K562 (cell line): ENCODE measurements around the gene IL17RA. TPM values are rescaled to one million over a fixed set of nuclear protein-coding genes. Genes with fewer than 3 reads are reported as not detected.

Source experiments
- ATAC-seq: fragments of 200-7000 bp; cut with Tn5 transposase; 3 replicates; pipeline ENCODE4 v1.9.1; 2020; ENCODE audit warnings: moderate library complexity
- BruUV-seq: library from RNA; stranded (reverse); fragments of 400-500 nt; replicated peaks from 2 replicates; lab custom pipeline; 2021; lab: Mats Ljungman, UMichigan
- CTCF ChIA-PET: fragments of 300-600 bp; formaldehyde crosslinking; extraction: SDS; loops from one replicate; lab custom pipeline; 2021; ENCODE audit warnings: low intra/inter-chr PET ratio; lab: Yijun Ruan, JAX
- POLR2A ChIA-PET: fragments of 300-600, 350-650 bp; sonication (Branson Sonifier 250); formaldehyde crosslinking; extraction: SDS; loops from one replicate; lab custom pipeline; 2021; ENCODE audit warnings: antibody characterized with exemption, inconsistent platforms; lab: Yijun Ruan, JAX
- DNase-seq, 4 experiments: peaks; one replicate each; pipeline versions ENCODE4 v3.0.0 to v3.0.0-alpha.2; 2011 to 2018; ENCODE audit warnings: low spot score in 3 of 4, mixed read lengths in 3 of 4; ENCODE audit errors: extremely low read depth in 1 of 4
- FAIRE-seq: peaks from 2 replicates; lab custom pipeline; 2011; peaks lifted over from hg19 to GRCh38; lab: Jason Lieb, UNC
- H2AFZ ChIP-seq: 2 replicates; pipeline ENCODE4 v1.6.0; 2011; ENCODE audit warnings: low read depth, low read length, control low read depth, inconsistent platforms
- H3K27ac ChIP-seq: fragments of 200-600 bp; 3 replicates; pipeline ENCODE4 v1.8.0; 2011; ENCODE audit warnings: low read depth, mild to moderate bottlenecking, control low read depth, inconsistent platforms, low read length, moderate library complexity, mixed read lengths; ENCODE audit errors: extremely low read depth
- H3K27me3 ChIP-seq, 2 experiments: fragments of 300-600 bp in 1 of 2; 2 replicates in 1 of 2; 3 replicates in 1 of 2; pipeline versions ENCODE4 v1.6.0 to v1.8.0; 2011; ENCODE audit warnings: inconsistent platforms in 2 of 2, low read length in 2 of 2, mild to moderate bottlenecking in 1 of 2, mixed read lengths in 1 of 2, moderate library complexity in 1 of 2; ENCODE audit not compliant: control insufficient read depth in 2 of 2, insufficient read depth in 2 of 2
- H3K36me3 ChIP-seq: fragments of 300-600 bp; 3 replicates; pipeline ENCODE4 v1.8.0; 2011; ENCODE audit warnings: mild to moderate bottlenecking, low read length, inconsistent platforms; ENCODE audit not compliant: control insufficient read depth, insufficient read depth
- H3K4me1 ChIP-seq, 2 experiments: fragments of 200-600 bp in 1 of 2; replicated peaks in 1 of 2; 2 replicates in 1 of 2; 3 replicates in 1 of 2; pipeline versions ENCODE4 v1.5.1 to v1.8.0; 2011; ENCODE audit warnings: inconsistent platforms in 2 of 2, low read length in 2 of 2, mild to moderate bottlenecking in 1 of 2, mixed read lengths in 1 of 2, moderate library complexity in 1 of 2; ENCODE audit not compliant: control insufficient read depth in 2 of 2, insufficient read depth in 2 of 2
- H3K4me2 ChIP-seq: 2 replicates; pipeline ENCODE4 v1.6.1; 2011; ENCODE audit warnings: low read length, control low read depth, inconsistent platforms, mixed read lengths; ENCODE audit not compliant: insufficient read depth
- H3K4me3 ChIP-seq: fragments of 200-600 bp; sonication (generic), shearing (Covaris generic); 2 replicates; pipeline ENCODE4 v1.5.1; 2016; ENCODE audit warnings: control low read depth, inconsistent platforms
- H3K79me2 ChIP-seq: fragments of 200-600 bp; 3 replicates; pipeline ENCODE4 v1.8.0; 2011; ENCODE audit warnings: low read length, inconsistent platforms; ENCODE audit not compliant: control insufficient read depth, insufficient read depth
- H3K9ac ChIP-seq, 2 experiments: 2 replicates each; pipeline versions ENCODE4 v1.6.0 to v1.6.1; 2011; ENCODE audit warnings: low read depth in 2 of 2, low read length in 2 of 2, control low read depth in 1 of 2, inconsistent platforms in 1 of 2, mild to moderate bottlenecking in 1 of 2, mixed read lengths in 1 of 2; ENCODE audit not compliant: insufficient read depth in 1 of 2
- H3K9me1 ChIP-seq: one replicate; pipeline ENCODE4 v1.6.0; 2011; ENCODE audit warnings: inconsistent platforms, mild to moderate bottlenecking, low read length, moderate library complexity; ENCODE audit not compliant: control insufficient read depth, insufficient read depth
- H3K9me3 ChIP-seq: replicated peaks from 2 replicates; pipeline ENCODE4 v1.5.1; 2011; ENCODE audit warnings: low read depth, low read length, inconsistent platforms; ENCODE audit not compliant: control insufficient read depth, insufficient read depth
- H4K20me1 ChIP-seq: replicated peaks from 2 replicates; pipeline ENCODE4 v1.6.1; 2011; ENCODE audit warnings: low read length, inconsistent platforms, mixed read lengths; ENCODE audit not compliant: control insufficient read depth, insufficient read depth
- C11orf30 ChIP-seq: fragments of 450-650 bp; IDR thresholded peaks from 2 replicates; pipeline ENCODE4 v1.6.1; 2016; ENCODE audit warnings: low read depth, mild to moderate bottlenecking
- CTCFL ChIP-seq: IDR thresholded peaks from 2 replicates; pipeline ENCODE4 v1.6.1; 2011; ENCODE audit warnings: borderline replicate concordance, low read depth, mild to moderate bottlenecking, moderate library complexity, low read length; ENCODE audit not compliant: insufficient read depth, poor library complexity, severe bottlenecking
- DEAF1 ChIP-seq: fragments of 450-650 bp; formaldehyde crosslinking; IDR thresholded peaks from 2 replicates; pipeline ENCODE4 v1.4.0; 2020; ENCODE audit warnings: mild to moderate bottlenecking, moderate library complexity
- DIDO1 ChIP-seq: fragments of 450-650 bp; IDR thresholded peaks from 2 replicates; pipeline ENCODE4 v1.6.1; 2016; ENCODE audit warnings: low read depth, missing biosample characterization, missing genetic modification characterization
- DLX4 ChIP-seq: fragments of 250-450 bp; sonication (Bioruptor Pico); IDR thresholded peaks from 2 replicates; pipeline ENCODE4 v1.6.1; 2021; ENCODE audit warnings: mild to moderate bottlenecking
- EHMT2 ChIP-seq: fragments of 450-650 bp; IDR thresholded peaks from 2 replicates; pipeline ENCODE4 v1.6.1; 2018; ENCODE audit warnings: antibody characterized with exemption
- HNRNPUL1 ChIP-seq: fragments of 200-400 bp; formaldehyde crosslinking; IDR thresholded peaks from 2 replicates; pipeline ENCODE4 v1.6.1; 2017; ENCODE audit warnings: low read length
- KLF16 ChIP-seq: IDR thresholded peaks from 2 replicates; pipeline ENCODE4 v1.6.1; 2016; ENCODE audit warnings: antibody characterized with exemption
- MAFG ChIP-seq: fragments of 450-650 bp; conservative IDR thresholded peaks from 2 replicates; pipeline ENCODE4 v1.6.1; 2016; ENCODE audit warnings: missing genetic modification characterization, missing compliant biosample characterization
- SMAD2 ChIP-seq: fragments of 150-350 bp; IDR thresholded peaks from 2 replicates; pipeline ENCODE4 v1.6.1; 2014; ENCODE audit warnings: low read depth, mild to moderate bottlenecking, low read length
- SNRNP70 ChIP-seq: fragments of 200-400 bp; formaldehyde crosslinking; optimal IDR thresholded peaks from 2 replicates; pipeline ENCODE3; 2017; ENCODE audit warnings: low read depth, low read length
- TAF7 ChIP-seq: fragments of 450-650 bp; IDR thresholded peaks from 2 replicates; pipeline ENCODE4 v1.6.1; 2016; ENCODE audit warnings: missing genetic modification characterization, missing compliant biosample characterization
- U2AF2 ChIP-seq: fragments of 200-400 bp; formaldehyde crosslinking; optimal IDR thresholded peaks from 2 replicates; pipeline ENCODE3; 2017; ENCODE audit warnings: low read depth, mild to moderate bottlenecking, low read length
- XRCC4 ChIP-seq: IDR thresholded peaks from one replicate; pipeline ENCODE4 v1.6.1; 2011; ENCODE audit not compliant: insufficient read depth, insufficient read length; ENCODE audit errors: extremely low read depth
- ZC3H8 ChIP-seq: fragments of 450-650 bp; IDR thresholded peaks from 2 replicates; pipeline ENCODE4 v1.6.1; 2017
- ZNF316 ChIP-seq: fragments of 450-650 bp; IDR thresholded peaks from 2 replicates; pipeline ENCODE4 v1.6.1; 2016
- WGBS: fragments of 100-300 bp; shearing (Covaris generic); methylation state at CpG from one replicate; pipeline ENCODE4 v1.1.6; 2016; ENCODE audit warnings: low coverage, mixed read lengths; ENCODE audit not compliant: insufficient coverage; ENCODE audit errors: missing lambda C conversion rate; 5-methylcytosine and 5-hydroxymethylcytosine counted together
- in situ Hi-C: fragments of 300-500 bp; cut with MboI; formaldehyde crosslinking; loops from 4 replicates; pipeline ENCODE4 v1.15.0; 2018; ENCODE audit warnings: inconsistent platforms, mixed read lengths
- intact Hi-C: fragments of 100-400 bp; cut with micrococcal nuclease; formaldehyde crosslinking; loops from 2 replicates; pipeline ENCODE4 v1.14.2; 2022
- polyA plus RNA-seq, 8 experiments: library from polyadenylated mRNA; depleted of rRNA in 4 of 8; stranded (reverse) in 5 of 8; unstranded in 3 of 8; fragments of >200 nt; fragmentation: Nextera tagmentation in 2 of 8; fragmentation: Illumina TruSeq in 1 of 8; extraction: Ambion mirVana in 2 of 8; extraction: Trizol in 1 of 8; gene quantifications; 2 replicates each; pipeline versions ENCODE4 v1.2.1 to v1.2.3, GENCODE V29; 2011 to 2014; ENCODE audit warnings: inconsistent platforms in 1 of 8, missing spikeins in 1 of 8
- total RNA-seq, 7 experiments: library from RNA; depleted of rRNA in 6 of 7; stranded (reverse); fragments of >200 nt in 6 of 7; fragmentation: Illumina TruSeq in 2 of 7; extraction: Trizol in 2 of 7; gene quantifications; 2 replicates each; pipeline versions ENCODE4 v1.2.1 to v1.2.3, GENCODE V29; 2011 to 2021; ENCODE audit warnings: low replicate concordance in 1 of 7

Gene IL17RA
- total and polyA plus RNA-seq, 9 of the 15 experiments (the other 6 are each of a cell fraction or from before 2014, with no cell fraction given), result 0.17 to 11.8 (median 3.7) TPM

GRCh38 chr22:17090550-17090949, 5.8 kb downstream of the IL17RA start:
- BruUV-seq, result no TSS peak
- in situ Hi-C loops, result no loop called here
- no peak for ATAC-seq

GRCh38 chr22:17091851-17092250, 7.1 kb downstream of the IL17RA start:
- 32% methylated on average over 4 of the region's 4 CpGs for WGBS
- ChIA-PET CTCF (no interaction called here), POLR2A (interaction anchor here (0.6 to 0.8 kb wide), 2 partner anchors 50 to 80 kb away, joined by 3 to 4 read pairs; no protein-coding TSS in a partner anchor)
- intact Hi-C loops, result no loop called here
- FAIRE-seq (no peak), ATAC-seq (no peak), DNase-seq (no peak)
- no peaks in the 10 kb centered on the region for H3K9me3 ChIP-seq
- H3K4me1 ChIP-seq, result no peaks in the 10 kb centered on the region; a peak in 3 of 5 replicates
- H3K36me3 ChIP-seq, result no peaks in the 10 kb centered on the region
- no peak overlapping the region for H3K9ac ChIP-seq
- no peak overlapping the region for H3K4me2 ChIP-seq
- BruUV-seq, result no TSS peak
- no peak overlapping the region for H2AFZ ChIP-seq
- H3K27me3 ChIP-seq, result no peaks in the 10 kb centered on the region
- no peak overlapping the region for H3K27ac ChIP-seq
- 0 out of 3 replicates have a peak, but pooled peaks cover 2% of the 10 kb centered on the region for H3K79me2 ChIP-seq
- peaks cover 12% of the 10 kb centered on the region for H4K20me1 ChIP-seq
- no peaks in the 10 kb centered on the region for H3K9me1 ChIP-seq
- in situ Hi-C loops, result no loop called here
- H3K4me3 ChIP-seq, result no peak overlapping the region
- TF ChIP-seq DIDO1 (tag) (no peak), DEAF1 (CRISPR knock-in tag) (no peak), CTCFL (no peak), TAF7 (no peak), SNRNP70 (no peak), KLF16 (no peak), SMAD2 (no peak), XRCC4 (no peak), U2AF2 (no peak), EHMT2 (no peak), DLX4 (no peak)

More at GRCh38 chr22:17090550-17090949, 5.8 kb downstream of the IL17RA start:
- no peak overlapping the region for H2AFZ ChIP-seq
- ChIA-PET CTCF (no interaction called here), POLR2A (no interaction called here)
- no peak overlapping the region for H3K4me2 ChIP-seq
- no peak overlapping the region for H3K9ac ChIP-seq
- H3K9me3 ChIP-seq, result no peaks in the 10 kb centered on the region
- intact Hi-C loops, result no loop called here
- no peaks in the 10 kb centered on the region for H3K36me3 ChIP-seq
- no peak overlapping the region for H3K27ac ChIP-seq
- no peaks in the 10 kb centered on the region for H3K27me3 ChIP-seq
- no peak overlapping the region for H3K4me3 ChIP-seq
- H3K9me1 ChIP-seq, result no peaks in the 10 kb centered on the region
- H3K79me2 ChIP-seq, result peaks cover 5% of the 10 kb centered on the region; the same call in 1 of the 3 replicates
- no peak for FAIRE-seq
- no peak for TF ChIP-seq HNRNPUL1
- TF ChIP-seq ZNF316, result peak; percentile 75
- no peak for TF ChIP-seq ZC3H8
- TF ChIP-seq MAFG (tag), result peak; percentile 41; the same call in 1 of the 2 replicates
- no peak for TF ChIP-seq SMAD2
- peak; percentile 67 for TF ChIP-seq C11orf30
- peaks cover 0 to 5% of the 10 kb centered on the region in 2 experiments; a peak in 4 of 5 replicates for H3K4me1 ChIP-seq
- no peak for DNase-seq
- peaks cover 12% of the 10 kb centered on the region for H4K20me1 ChIP-seq
